Measurements from ENCODE around the gene ASB5.
"Not testable (repeated sequence)": the region's sequence is repeated elsewhere in the genome, so short reads cannot be mapped to it uniquely, and the experiment has no call there.

The ASB5 gene, protein sequence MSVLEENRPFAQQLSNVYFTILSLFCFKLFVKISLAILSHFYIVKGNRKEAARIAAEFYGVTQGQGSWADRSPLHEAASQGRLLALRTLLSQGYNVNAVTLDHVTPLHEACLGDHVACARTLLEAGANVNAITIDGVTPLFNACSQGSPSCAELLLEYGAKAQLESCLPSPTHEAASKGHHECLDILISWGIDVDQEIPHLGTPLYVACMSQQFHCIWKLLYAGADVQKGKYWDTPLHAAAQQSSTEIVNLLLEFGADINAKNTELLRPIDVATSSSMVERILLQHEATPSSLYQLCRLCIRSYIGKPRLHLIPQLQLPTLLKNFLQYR

DNA sequence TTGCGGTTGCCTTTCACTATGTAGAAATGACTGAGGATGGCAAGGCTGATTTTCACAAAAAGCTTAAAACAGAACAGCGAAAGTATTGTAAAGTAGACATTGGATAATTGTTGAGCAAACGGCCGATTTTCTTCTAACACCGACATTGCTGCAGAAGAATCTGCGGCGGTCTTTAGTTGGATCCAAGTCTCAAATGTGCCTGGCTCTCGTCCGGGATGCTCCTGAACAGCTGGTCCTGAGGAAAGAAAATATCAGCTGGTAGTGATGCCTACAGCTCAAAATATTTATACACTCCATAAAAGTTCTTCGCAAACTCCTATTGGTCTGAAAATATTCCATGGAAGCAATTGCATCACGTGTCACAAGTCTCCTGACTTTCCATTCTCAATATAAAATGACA is at the start of gene ASB5:
ASB5 (minus strand) TSS at position 260 of the 400 bp plus-strand sequence; CDS start at position 146, 114 bp downstream.
- no peak for DNase-seq

DNA sequence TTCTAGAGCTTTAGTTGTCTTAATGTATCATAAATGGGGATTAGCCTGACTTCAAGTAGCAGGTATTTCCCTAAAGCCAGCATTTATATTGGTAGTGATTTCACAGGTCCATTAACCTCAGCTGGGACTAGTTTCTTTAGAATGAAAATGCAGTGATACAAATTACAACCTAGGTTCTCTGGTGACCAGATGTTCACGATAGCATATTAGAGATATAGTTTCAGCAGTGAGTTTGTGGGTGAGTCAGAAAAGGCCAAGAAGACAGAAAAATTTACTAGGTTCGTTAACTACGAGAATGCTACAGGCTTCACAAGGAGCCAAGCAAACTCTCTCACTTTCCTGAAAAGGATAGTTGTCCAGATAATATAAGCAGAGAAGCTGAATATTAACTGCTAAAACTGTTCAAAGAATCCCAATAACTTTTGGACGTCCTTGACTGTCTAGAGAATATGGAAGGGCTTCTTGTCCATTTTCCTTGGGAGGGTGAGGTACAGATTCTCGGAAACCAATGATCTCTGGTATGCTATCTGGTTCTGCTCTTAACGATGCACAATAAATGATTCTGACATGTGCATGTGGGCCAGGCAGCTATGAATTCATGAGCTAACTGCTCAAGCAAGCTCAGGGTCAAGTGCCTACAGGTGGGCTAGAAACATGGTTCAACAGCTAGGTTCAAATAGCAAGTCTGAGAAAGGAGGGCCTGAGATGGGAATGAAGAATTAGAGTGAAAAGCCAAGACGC is 44.7 kb upstream of the ASB5 start:
- no peak for DNase-seq

DNA sequence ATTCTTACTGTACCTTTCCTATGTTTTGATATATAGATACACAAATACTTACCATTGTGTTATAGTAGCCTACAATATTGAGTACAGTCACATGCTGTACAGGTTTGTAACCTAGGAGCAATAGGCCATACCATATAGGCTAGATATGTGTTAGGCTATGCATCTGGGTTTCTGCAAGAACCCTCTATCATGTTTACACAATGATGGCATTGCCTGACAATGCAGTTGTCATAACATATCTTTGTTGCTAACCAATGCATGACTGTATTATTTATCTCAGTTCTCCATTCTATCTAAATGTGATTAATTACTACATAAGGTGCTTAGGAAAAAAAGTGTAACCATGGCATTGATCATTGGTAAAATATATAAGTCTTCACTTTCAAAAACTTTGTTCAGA is 40.8 kb upstream of the ASB5 start:
- no peak for DNase-seq

DNA sequence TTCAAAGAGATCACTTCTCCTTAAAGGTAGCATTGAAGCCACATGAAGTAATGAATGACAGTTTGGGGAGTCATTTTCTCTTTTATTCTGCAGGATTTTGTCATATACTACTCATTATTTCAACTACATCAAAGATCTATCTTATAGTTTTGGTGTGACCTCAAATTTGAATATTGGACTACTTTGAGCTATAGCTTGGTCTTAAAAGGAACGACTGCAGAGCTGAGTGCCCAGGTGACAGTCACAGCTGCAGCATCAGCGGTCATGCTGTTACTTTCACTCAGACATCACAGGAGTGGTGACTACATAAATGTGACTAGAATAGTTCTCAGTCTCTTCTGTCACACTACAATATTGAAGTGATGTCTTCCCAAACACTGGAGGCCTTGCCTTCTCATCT is 40.0 kb upstream of the ASB5 start:
- DNase-seq, result no peak

DNA sequence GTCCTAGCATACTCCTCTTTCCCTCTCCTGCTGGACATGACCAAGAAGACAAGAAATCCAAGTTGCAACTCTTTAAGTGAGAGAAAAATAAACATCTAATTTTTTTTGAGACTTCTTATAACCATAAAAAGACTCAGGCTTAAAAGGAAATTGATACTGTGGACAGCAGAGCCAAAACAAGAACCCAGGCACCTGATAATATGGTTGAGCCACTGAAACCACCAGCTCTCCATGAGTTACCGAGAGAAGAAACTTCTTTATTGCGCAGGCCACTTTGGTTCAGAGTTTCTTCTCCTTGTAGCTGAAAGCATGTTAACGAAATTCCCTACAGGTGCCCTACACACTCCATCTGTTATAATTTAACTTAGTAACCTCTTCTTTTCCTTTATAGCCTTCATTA is 39.4 kb upstream of the ASB5 start:
- DNase-seq, result no peak

DNA sequence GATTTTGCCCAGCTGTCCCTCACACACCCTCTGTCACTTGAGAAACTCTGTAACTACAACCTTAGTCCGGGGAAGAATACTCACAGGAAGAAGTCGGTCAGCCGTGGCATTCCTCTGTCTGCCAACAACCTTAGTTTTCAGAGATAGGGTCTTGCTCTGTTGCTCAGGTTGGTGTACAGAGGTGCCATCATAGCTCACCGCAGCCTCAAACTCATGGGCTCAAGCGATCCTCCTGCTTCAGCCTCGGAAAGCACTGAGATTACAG is 38.6 kb upstream of the ASB5 start:
- DNase-seq, result no peak

DNA sequence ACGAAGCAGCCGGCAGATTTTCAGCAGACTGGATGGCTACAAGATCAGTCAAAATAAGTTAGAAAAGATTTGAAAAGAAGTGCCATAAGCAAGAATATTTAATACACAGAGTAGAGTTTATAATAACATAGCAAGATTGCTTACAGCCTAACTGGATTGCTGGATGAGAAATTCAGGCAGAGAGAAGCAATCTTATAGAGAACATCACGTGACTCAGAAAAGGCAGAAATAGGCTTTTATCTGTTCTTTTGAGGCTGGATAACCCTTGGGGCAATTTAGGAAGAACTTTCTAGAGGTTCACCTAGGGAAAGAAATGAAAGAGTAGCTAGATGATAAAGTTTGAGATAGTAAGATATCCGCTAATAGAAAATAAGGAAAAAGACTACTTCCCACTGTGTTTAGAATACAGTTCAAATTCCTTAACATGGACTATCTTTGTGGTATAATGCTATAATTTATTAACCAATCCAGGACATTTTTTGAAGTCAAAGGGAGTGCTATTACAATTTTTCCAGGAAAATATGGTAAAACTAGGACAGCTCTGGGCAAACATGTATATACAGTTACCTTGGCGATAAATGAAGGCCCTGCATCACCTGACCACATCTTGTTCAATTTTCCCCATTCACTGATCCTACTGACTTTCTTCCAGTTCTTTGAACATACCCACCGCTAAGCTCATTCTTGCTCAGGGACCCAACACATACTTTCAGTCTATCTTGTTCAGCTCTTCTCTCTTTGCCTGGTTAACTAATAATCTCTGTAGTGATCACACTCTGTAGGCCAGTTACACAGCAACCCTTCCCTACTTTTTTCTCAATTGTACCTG is 38.0 kb upstream of the ASB5 start:
- no peak for DNase-seq

DNA sequence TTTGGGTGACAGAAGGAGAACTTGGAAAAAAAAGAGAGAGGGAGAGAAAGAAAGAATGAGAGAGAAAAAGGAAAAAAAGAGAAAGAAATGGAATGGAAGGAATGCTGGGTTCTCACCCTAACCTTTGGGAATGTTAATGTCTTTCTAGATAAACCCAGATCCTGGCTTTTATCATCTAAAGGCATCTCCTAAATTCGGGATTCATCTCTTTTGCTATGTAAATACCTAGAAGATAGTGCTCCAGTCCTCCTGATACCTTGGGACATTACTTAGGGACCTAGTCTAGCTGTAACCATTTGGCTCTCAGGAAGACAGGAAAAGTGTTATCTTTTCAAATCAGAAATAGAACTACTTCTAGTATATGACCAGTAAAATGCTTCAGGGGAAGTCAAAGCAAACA is 34.9 kb upstream of the ASB5 start:
- no peak for DNase-seq

DNA sequence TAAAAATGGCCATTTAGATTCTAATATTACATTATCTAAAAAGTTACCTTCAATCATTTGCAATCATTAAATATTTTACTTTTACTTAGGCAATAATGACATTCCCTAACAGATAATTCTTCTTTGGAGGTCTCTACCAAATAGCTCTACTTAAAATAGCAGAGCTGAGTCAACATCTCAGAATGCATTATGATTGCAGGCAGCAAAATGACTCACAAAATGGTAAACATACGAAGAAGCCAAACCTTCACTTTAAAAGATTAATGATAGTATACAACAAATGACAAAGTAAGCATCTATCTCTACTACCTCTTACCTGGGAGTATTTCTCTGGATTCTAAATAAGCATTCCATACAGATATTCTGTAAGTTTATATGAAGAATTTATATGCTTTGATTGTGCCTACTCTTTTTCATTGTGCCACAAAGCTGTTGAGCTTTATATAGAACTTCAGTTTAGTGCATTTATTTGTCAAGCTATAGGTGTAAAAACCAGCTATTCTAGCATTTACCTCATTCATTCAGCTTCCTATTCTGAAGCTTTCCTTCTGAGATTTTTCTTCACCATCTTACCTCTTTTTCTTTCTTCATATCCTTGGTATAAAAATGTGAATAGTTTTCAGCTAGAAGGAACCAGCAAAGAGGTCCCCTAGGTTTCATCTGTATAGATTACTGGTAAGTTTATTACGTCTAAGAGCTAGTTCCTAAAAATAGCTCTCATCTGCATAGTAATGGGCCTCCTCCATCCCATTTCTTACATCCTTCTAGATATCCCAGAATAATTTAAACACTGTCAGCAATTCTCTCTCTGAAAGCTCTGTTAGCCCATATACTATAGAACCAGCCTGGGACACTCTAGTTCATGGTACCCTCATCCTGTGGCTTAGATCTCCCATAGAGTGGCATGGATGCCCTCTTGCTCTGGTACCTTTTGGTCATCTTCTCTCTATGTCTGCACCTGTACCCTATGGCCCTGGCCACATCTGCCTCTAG is 33.6 kb upstream of the ASB5 start:
- no peak for DNase-seq

DNA sequence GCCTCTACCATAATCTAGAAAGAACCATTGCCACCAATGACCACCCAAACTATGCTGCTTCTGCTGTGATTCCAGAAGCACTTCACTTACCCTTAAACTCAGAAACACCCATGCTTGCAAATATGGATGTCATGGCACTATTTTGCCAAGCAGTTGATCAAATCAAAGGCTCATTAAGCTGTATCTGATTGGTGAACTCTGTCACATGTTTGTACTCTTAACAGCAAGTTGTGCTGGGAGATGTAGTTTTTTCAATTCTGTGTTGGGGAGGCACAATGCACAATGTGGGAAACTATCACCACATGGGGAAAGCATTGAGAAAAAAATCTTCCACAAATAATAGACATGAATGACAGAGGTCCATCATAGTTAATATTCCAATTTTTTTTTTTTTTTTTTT is 31.5 kb upstream of the ASB5 start:
- no peak for DNase-seq

DNA sequence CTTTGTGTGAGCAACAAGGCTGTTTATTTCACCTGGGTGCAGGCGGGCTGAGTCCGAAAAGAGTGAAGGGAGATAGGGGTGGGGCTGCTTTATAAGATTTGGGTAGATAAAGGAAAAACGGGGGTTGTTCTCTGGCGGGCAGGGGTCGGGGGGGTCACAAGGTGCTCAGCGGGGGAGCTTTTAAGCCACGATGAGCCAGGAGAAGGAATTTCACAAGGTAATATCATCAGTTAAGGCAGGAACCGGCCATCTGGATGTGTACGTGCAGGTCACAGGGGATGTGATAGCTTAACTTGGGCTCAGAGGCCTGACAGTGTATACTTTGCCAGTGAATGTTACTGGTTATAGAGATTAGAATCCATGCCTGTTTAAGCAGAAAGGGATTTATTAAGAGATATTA is 31.0 kb upstream of the ASB5 start:
- DNase-seq, result no peak

DNA sequence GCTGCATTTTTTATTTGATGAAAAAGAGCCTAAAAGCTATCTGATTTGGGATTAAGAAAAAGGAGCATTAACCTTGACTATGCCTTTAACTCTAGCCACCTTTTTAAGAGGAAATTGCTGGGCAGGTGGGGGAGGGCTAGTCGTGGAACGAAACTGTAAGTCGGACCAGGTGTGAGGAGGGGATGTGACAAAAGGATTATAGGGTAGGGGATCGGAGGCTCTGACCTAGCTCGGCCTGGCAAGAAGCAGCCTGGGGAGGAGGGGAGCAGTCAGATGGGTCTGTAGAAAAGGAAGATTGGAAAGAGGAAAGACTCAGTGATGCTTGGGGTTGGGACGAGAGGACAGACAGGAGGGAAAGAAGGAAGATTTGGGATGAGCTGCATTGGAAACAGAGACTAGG is 29.6 kb upstream of the ASB5 start:
- no peak for DNase-seq

DNA sequence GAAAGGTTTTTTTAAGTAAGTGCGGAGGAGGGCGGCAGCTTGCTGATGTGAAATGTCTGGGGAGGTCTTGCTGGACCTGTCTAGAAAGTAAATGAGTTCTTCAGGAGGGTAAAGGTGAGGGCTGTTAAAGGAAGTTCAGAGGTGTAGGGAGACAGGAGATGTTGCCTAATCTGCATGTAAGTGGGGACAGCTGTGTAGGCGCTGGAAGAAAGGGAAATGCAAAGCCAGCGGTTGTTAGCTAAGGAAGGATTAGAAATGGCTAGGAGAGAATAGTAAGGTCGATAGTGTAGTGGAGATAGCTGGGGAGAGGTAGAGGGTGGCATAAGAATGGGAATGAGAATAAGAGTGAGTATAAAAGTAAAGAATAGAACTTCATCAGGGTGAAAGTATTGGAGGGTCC is 26.9 kb upstream of the ASB5 start:
- not testable (repeated sequence) for DNase-seq

DNA sequence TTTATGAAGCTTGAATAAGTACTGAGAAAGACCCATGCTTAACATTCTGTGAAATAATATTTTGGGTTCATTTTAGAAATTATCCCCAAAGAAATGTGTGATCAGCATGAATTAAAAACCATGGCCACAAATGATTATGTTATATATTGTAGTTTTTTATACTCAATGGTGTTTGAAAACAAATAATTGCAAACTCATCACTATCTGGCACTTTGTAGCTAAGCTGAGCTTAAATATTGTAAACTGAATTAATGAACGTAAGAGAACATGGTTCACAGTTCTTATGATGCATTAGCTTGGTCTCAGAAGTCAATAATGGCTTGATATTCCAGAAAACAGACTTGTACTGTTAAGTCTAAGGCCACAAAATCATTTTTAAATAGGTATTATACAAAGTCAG is 24.6 kb upstream of the ASB5 start:
- DNase-seq, result no peak

DNA sequence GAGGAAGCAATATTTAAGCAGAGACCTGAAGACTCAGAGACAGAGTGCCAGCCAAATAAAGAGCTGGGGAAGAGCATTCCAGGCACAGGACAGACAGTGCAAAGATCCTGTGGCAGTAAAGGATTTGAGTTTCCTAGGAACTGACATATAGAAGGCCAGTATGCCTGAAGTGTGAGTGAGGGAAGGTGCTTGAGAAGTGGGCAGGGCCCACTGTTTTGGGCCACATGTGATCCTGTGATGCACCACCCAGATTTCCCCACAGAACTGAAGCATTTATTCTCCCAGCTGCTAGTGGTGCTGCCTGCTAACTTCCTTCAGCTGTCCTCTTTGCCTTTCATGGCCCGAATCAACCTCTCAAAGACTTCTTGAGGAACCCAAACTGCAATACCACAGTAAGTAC is 23.9 kb upstream of the ASB5 start:
- DNase-seq, result no peak

DNA sequence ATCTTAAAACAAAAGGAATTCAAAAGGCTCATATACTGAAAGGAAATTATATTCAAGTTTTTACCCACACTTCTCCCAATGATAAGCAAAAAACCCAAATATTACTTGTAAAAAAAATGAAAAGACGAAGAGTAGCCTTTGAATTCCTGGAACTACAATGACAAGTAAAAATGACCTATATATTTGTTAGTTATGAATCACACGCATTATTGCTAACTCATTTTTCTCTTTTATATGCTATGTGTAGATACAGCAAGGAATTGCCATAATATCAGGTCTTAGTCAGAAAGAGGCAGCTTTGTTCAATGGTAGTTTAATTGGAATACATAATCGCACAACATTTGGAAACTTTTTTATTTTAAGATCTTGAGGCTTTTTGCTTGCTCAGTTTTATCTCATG is 22.7 kb upstream of the ASB5 start:
- no peak for DNase-seq

DNA sequence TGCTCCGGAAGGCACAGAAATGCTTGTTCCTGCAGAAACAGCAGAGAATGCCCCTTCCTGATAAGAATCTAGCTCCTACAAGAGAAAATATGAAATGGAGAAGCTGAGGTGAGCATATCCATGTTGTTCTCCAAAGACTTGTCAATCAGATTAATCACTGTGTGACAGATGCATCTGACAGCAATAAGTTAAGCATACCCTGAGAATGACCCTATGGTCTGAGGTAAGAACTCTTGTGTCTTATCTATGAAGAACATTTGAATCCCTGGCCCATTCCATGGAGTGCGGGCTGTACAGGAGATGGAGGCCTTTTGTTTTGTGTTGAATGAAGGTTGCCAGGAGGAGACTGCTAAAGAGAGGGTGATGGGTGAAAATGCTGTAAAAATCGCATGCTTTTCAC is 21.5 kb upstream of the ASB5 start:
- no peak for DNase-seq

DNA sequence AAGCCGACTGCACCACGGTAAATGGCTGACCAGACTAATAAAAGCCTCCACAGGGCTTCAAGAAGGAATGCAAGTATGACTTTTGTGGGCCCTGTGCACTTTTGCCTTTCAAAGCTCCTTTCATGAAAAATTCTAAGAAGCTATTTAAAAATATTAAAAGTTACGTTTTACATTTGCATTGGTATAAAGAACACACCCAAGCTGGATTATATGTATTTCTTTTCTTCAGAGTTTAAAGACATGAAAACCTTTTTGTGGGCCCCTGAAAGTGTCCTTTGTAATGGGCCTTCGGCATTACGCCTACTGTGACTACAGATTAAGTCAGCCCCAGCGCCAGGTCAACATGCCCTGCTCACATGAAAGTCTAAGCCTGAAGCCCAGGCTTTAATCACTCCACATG is 20.5 kb upstream of the ASB5 start:
- DNase-seq, result no peak

DNA sequence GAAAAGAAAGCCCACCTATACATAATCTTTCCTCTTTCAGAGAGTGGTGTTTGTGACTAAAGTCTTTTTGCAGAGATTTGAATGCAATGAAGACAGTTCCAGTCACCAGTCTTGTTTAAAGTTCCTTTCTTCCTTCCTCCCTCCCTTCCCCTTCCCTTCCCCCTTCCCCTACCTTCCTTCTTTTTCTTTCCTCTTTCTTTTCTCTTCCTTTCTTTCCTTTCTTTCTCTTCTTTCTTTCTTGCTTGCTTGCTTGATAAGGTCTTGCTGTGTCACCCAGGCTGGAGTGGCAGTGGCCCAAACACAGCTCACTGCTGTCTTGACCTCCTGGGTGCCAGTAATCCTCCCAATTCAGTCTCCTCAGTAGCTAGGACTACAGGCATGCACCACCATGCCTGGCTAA is 19.0 kb upstream of the ASB5 start:
- DNase-seq, result no peak

DNA sequence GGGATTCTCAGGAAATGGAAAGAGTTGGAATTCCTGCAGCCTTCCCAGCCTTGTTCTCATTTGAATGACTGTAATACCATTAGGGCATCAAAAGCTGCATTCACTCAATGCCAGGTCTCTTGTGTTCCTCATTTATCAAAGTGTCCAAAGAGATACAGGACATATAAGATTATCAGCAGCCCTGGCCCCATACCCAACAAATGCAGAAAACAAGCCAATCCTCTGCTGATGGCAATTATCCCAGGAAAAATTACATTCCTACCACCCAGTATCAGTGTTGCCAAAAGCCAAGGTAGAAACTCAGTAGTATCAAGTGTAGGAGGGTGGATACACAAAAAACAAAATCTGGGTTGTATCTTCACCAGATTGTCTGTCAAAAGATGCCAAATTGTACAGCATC is 18.5 kb upstream of the ASB5 start:
- DNase-seq, result no peak

DNA sequence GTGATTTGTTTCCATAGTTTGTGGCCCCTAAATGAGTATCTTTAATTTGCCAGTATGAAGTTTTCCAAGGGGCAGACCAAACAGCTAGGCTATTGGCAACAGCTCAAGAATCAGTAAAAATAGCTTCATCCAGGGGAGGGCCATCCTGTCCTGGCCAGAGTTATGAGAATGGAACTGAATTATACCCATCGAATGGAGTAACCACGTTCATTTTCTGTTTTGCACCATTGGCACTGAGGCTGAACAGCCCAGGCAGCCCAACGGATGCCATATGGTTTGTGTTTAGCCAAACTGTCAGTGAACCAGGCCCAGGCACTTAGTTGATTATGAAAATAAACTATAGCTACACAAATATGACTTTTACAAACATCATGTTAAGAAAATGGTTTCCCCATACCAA is 17.7 kb upstream of the ASB5 start:
- DNase-seq, result no peak

DNA sequence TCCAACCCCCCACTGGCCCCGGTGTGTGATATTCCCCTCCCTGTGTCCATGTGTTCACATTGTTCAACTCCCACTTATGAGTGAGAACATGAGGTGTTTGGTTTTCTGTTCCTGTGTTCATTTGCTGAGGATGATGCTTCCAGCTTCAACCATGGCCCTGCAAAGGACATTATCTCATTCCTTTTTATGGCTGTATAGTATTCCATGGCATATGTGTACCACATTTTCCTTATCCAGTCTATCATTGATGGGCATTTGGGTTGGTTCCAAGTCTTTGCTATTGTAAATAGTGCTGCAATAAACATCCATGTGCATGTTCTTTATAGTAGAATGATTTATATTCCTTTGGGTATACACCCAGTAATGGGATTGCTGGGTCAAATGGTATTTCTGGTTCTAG is 10.5 kb upstream of the ASB5 start:
- not testable (repeated sequence) for DNase-seq
